Measurements from ENCODE around the gene VAT1L.

Gene VAT1L

DNA sequence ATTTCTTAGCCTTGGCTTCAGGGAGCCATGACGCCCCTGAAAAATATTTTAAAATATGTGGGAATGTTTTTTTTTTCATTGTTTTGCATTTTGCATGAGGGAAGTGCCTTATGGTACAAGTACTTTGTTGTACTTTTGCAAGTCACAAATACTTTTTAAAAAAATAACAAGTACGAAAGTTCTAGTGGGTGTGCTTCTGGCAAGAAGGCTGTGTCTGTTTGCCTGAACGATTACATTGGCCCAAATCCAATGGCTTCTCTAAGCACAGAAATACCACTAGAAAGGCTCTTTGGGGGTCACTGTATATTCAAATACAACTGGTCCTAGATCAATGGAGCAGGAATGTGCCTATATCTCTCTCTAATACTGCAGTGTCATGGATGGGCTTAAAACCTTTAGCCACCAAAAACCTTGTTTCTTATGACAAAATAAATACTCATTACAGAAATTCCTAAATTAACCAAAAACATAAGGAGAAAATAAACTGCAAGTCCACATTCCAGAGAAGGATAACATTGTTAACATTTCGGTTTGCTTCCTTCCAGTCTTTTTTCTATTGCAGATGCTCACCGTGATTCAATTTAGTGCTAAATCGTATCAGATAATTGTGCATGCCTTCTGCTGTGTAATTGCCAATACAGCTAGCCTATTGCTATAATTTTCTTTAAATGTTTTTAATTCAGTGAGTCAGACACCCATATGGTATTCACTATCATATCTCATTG, 97.4 kb downstream of the VAT1L start:
- in situ Hi-C loops (cut with HindIII; ENCODE audit: low pct_ligation_motif_present, low pct_unique_long_range_greater_than_20kb, low sequenced_read_pairs) = no loop called here
- DNase-seq = no peak

- in situ Hi-C loops (cut with HindIII; ENCODE audit: low pct_ligation_motif_present, low pct_unique_long_range_greater_than_20kb, low sequenced_read_pairs) = no loop called here
- no peak for DNase-seq
Observed at GRCh38 chr16:77888871-77889270, 100.5 kb downstream of the VAT1L start.

DNA sequence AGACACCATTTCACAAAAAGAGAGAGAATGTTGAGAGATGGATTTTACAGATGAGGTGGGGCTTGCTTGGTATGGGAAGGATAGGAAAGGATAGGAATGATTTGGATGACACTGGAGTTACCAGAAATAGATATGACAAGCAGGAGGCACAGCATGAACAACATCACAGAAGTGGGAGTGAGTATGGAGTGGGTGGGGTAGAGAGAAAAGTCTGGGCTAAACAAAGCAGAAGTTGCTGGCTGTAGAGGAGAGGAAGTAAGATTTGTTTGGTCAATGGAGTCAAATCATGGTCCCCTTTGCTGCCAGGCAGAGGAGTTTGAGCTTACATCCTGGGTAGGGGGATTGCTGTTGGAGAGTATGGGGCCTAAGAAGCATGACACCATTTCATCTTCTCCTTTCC, 101.7 kb downstream of the VAT1L start:
- DNase-seq = no peak

GRCh38 chr16:77894162-77894561, 105.8 kb downstream of the VAT1L start:
- DNase-seq = no peak
- in situ Hi-C loops (cut with HindIII; ENCODE audit: low pct_ligation_motif_present, low pct_unique_long_range_greater_than_20kb, low sequenced_read_pairs) = no loop called here

More for the DNA sequence above, 101.7 kb downstream of the VAT1L start:
- in situ Hi-C loops (cut with HindIII; ENCODE audit: low pct_ligation_motif_present, low pct_unique_long_range_greater_than_20kb, low sequenced_read_pairs) = no loop called here

DNA sequence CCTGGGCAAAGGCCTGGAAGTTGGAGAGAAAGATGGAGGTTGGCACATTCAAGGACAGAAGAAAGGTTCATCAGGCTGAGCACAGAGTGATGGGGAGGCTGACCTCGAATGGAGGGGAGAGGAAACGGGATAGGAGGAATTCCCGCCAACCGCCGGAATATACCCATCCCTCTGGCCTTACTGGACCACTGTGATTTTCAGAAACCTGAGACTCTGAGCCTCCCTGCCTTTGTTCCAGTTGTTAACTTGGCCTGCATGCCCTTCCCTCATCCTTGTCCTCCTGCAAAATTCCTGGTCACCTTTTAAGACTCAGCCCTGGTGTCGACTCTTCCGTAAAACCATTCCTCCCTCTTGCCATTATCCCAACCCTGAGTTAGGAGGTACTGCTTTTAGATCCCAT, 107.6 kb downstream of the VAT1L start:
- no peak for DNase-seq
- in situ Hi-C loops (cut with HindIII; ENCODE audit: low pct_ligation_motif_present, low pct_unique_long_range_greater_than_20kb, low sequenced_read_pairs) = no loop called here

DNA sequence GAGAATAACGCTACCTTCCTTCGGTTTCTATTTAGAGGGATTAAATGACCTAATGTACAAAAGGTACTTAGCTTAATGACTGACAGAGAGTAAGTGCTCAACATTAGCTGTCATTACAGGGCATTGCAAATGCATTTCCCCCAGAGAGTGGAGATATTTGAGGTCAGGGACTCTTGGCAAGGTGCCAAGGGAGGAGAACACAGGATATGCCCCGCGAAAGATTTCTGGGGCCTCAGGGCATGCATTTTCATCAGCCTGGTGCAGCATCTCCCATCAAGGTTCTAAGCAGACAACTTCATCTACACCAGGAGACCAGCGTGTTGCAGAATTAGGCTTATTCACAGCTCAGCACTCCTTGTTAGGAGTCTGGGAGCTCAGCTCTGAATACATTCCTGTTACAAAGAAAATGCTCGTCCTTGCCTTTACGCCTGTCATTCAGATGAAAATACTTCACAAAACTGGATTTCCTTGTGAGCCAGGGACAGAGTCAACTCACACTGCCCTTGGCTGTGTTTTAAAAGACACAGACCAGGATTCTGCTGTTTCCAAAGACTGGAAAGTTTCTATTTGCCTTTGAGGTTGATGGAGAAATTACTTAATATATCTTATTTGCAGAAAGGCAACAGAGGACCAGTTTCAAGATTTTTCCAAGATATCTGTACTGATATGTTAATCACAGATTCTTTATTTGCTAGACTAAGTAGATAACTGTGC, 108.2 kb downstream of the VAT1L start:
- in situ Hi-C loops (cut with HindIII; ENCODE audit: low pct_ligation_motif_present, low pct_unique_long_range_greater_than_20kb, low sequenced_read_pairs) = no loop called here
- no peak for DNase-seq

GRCh38 chr16:77897129-77897437, 108.7 kb downstream of the VAT1L start:
- DNase-seq = no peak
- in situ Hi-C loops (cut with HindIII; ENCODE audit: low pct_ligation_motif_present, low pct_unique_long_range_greater_than_20kb, low sequenced_read_pairs) = no loop called here

DNA sequence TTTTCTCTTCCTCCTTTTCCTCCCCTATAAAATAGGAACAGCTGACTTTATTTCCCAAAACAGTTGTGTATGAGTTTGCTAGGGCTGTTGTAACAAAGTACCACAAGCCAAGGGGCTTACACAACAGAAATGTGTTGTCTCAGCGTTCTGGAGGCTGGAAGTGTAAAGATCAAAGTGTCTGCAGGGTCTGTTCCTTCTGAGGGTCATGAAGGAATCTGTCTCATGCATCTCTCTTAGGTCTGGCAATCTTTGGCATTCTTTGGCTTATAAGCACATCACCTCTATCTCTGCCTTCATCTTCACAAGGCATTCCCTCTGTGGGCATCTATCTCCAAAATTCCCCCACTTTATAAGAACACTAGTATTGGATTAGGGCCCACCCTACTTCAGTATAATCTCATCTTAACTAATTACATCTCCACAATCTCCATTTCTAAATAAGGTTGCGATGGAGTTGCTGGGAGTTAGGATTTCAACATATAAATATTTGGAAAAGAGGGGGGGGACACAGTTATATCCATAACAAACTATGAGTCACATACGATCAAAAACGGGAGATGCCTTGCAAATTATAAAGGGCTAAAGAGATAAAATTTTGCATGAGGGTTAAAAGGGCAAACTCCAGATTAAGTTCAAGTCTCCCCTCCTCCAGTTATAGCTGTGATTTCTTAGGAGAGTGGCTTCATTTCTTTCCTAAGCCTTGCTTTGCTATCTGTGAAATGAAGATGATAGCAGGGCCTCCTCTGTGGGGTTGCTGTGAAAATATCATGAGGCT, 109.7 kb downstream of the VAT1L start:
- no peak for DNase-seq
- in situ Hi-C loops (cut with HindIII; ENCODE audit: low pct_ligation_motif_present, low pct_unique_long_range_greater_than_20kb, low sequenced_read_pairs) = no loop called here

- DNase-seq = no peak
- in situ Hi-C loops (cut with HindIII; ENCODE audit: low pct_ligation_motif_present, low pct_unique_long_range_greater_than_20kb, low sequenced_read_pairs) = no loop called here
Observed at GRCh38 chr16:77898671-77899211, 110.4 kb downstream of the VAT1L start.

- no peak for DNase-seq
- in situ Hi-C loops (cut with HindIII; ENCODE audit: low pct_ligation_motif_present, low pct_unique_long_range_greater_than_20kb, low sequenced_read_pairs) = no loop called here
Observed at GRCh38 chr16:77899416-77899815, 111.1 kb downstream of the VAT1L start.

DNA sequence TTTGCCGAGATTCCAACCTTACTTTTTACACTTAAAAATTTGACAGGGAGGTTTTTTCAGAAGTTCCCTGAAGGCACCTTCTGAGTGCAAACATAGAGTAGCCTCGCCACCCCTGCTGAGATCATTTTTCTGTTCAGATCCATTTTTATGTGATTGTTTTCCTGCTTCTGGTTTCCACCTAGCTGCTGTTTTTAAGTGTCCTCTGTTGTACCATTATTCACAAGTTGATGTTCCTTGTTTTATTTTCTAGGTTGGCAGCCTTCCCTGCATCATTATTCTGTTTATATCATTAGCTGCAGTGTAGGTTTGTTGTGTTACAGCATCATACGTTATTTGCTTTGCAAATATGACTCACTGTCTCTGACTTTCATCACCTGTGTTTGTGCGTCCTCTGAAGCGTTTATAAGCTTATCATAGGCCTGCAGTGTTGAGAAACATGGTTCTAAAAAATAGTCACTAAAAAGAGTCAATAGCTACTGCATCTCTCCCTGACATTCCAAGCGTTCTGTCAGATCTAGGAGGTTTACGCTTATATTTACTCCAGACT, 117.1 kb downstream of the VAT1L start:
- in situ Hi-C loops (cut with HindIII; ENCODE audit: low pct_ligation_motif_present, low pct_unique_long_range_greater_than_20kb, low sequenced_read_pairs) = no loop called here
- no peak for DNase-seq

GRCh38 chr16:77910021-77910420, 121.7 kb downstream of the VAT1L start:
- no peak for DNase-seq
- in situ Hi-C loops (cut with HindIII; ENCODE audit: low pct_ligation_motif_present, low pct_unique_long_range_greater_than_20kb, low sequenced_read_pairs) = no loop called here

- no peak for DNase-seq
- in situ Hi-C loops (cut with HindIII; ENCODE audit: low pct_ligation_motif_present, low pct_unique_long_range_greater_than_20kb, low sequenced_read_pairs) = no loop called here
Observed at GRCh38 chr16:77912617-77913016, 124.3 kb downstream of the VAT1L start.

DNA sequence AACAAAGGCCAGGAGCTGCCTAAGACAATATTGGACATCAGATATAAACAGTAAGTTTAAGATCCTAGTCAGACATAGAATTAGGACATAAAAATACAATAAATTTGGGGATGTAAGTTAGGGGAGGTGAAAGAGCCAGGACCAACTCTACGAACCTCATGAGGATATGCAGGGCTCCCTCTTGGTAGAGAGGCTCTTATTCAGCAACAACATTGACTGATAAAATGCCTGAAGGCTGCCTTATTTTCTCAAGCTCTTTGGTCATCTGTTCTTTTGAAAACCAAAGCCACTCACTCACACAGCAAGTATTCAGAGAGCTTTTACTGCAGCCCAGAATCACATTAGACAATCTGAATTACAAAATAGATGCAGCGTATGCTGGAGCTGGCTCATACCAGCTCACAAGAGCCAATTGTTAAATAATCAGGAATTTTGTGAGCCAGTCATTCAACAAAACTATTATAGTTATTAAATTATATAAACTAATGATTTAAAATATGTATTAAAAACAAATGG, 125.4 kb downstream of the VAT1L start:
- in situ Hi-C loops (cut with HindIII; ENCODE audit: low pct_ligation_motif_present, low pct_unique_long_range_greater_than_20kb, low sequenced_read_pairs) = no loop called here
- no peak for DNase-seq

- no peak for DNase-seq
- in situ Hi-C loops (cut with HindIII; ENCODE audit: low pct_ligation_motif_present, low pct_unique_long_range_greater_than_20kb, low sequenced_read_pairs) = no loop called here
Observed at GRCh38 chr16:77916111-77916510, 127.7 kb downstream of the VAT1L start.

GRCh38 chr16:77917971-77918370, 129.6 kb downstream of the VAT1L start:
- DNase-seq = no peak
- in situ Hi-C loops (cut with HindIII; ENCODE audit: low pct_ligation_motif_present, low pct_unique_long_range_greater_than_20kb, low sequenced_read_pairs) = no loop called here

DNA sequence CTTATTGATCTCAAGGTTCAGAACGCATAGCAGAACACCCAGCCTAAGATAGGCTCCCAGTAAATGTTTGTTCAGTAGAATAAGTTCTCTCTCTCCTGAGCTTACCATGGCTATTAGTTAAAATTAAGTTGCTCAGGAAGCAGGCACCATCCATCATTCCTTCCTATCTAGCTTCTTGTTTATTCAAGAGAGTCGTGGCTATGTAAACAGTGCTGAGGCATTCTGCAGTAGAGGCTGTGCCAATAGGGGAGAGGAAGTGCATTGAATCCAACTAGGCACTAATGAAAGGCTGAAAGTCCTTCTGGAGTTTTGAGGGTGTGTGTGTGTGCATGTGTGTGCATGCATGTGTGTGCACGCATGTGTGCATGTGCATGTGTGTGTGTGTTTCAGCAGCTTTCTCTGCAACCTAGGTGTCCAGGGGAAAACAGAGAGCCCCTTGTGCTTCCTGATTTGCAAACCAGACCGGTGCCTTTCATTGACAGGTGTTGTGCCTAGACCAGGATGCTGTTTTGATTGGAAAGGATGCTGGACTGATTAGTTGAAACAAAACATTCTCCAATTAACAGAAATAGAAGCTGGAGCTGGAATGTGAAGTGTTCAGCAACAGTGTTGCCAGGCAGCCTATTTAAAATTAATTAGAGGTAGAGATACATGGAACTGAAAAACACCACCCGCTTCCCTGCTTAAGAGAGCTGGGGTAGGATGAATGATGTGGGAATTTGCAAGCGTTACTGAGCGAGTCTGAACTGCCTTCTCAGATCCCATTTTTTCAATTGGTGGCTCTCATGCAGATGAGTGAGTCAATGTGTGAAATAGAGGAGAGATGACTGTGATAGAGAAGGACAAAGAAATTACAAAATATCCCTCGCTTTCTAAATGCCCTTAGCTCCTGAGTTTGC, 130.7 kb downstream of the VAT1L start:
- in situ Hi-C loops (cut with HindIII; ENCODE audit: low pct_ligation_motif_present, low pct_unique_long_range_greater_than_20kb, low sequenced_read_pairs) = no loop called here
- DNase-seq = no peak

- in situ Hi-C loops (cut with HindIII; ENCODE audit: low pct_ligation_motif_present, low pct_unique_long_range_greater_than_20kb, low sequenced_read_pairs) = no loop called here
- no peak for DNase-seq
Observed at GRCh38 chr16:77919761-77920415, 131.5 kb downstream of the VAT1L start.

All from ACHN (cell line).